Measurements from ENCODE around the gene CDC20. TPM values are rescaled to one million over a fixed set of nuclear protein-coding genes. Genes with fewer than 3 reads are reported as not detected.
"Not testable (repeated sequence)": the region's sequence is repeated elsewhere in the genome, so short reads cannot be mapped to it uniquely, and the experiment has no call there.

Gene CDC20
- total and polyA plus RNA-seq, 2 donors: 14.1 to 68.1 TPM

GRCh38 chr1:43396059-43396458 is 37.3 kb downstream of the CDC20 start:
- H3K4me1 ChIP-seq (ENCODE audit: control insufficient read depth in 2 of 2, insufficient read depth in 2 of 2, low read length in 2 of 2): peaks cover 0 to 2% of the 10 kb centered on the region in 2 donors
- no peak for DNase-seq (ENCODE audit: low read depth in 6 of 9, low spot score in 9 of 9)
- no peaks in the 10 kb centered on the region for H3K9me3 ChIP-seq (ENCODE audit: control insufficient read depth in 2 of 2, insufficient read depth in 1 of 2, low read length in 1 of 2)
- peaks cover 0 to 3% of the 10 kb centered on the region in 2 donors for H3K36me3 ChIP-seq (ENCODE audit: control insufficient read depth in 2 of 2, insufficient read depth in 2 of 2, low read length in 1 of 2)
- no peak overlapping the region for H3K4me3 ChIP-seq (ENCODE audit: low read length in 2 of 2)
- no peak overlapping the region for H3K27ac ChIP-seq (ENCODE audit: low read depth in 1 of 2, low read length in 1 of 2)
- H3K27me3 ChIP-seq (ENCODE audit: control insufficient read depth in 2 of 2, insufficient read depth in 1 of 2, low read length in 1 of 2): no peaks in the 10 kb centered on the region
- 96% methylated on average over 1 of the region's 1 CpG for WGBS

- WGBS: 96% methylated on average over 3 of the region's 3 CpGs
- DNase-seq (ENCODE audit: low read depth in 6 of 9, low spot score in 9 of 9): no peak
- Histone ChIP-seq H3K4me3 (ENCODE audit: low read length in 2 of 2) (no peak overlapping the region), H3K36me3 (ENCODE audit: control insufficient read depth in 2 of 2, insufficient read depth in 2 of 2, low read length in 1 of 2) (peaks cover 3 to 8% of the 10 kb centered on the region in 2 donors), H3K27ac (ENCODE audit: low read depth in 1 of 2, low read length in 1 of 2) (no peak overlapping the region), H3K9me3 (ENCODE audit: control insufficient read depth in 2 of 2, insufficient read depth in 1 of 2, low read length in 1 of 2) (no peaks in the 10 kb centered on the region), H3K4me1 (ENCODE audit: control insufficient read depth in 2 of 2, insufficient read depth in 2 of 2, low read length in 2 of 2) (no peaks in the 10 kb centered on the region), H3K27me3 (ENCODE audit: control insufficient read depth in 2 of 2, insufficient read depth in 1 of 2, low read length in 1 of 2) (no peaks in the 10 kb centered on the region)
Measured at GRCh38 chr1:43398227-43398626, 39.4 kb downstream of the CDC20 start.

GRCh38 chr1:43400441-43400840 is 41.7 kb downstream of the CDC20 start:
- 97% methylated on average over 9 of the region's 9 CpGs for WGBS
- not testable (repeated sequence) for H3K27ac ChIP-seq (ENCODE audit: low read depth in 1 of 2, low read length in 1 of 2); H3K27me3 ChIP-seq (ENCODE audit: control insufficient read depth in 2 of 2, insufficient read depth in 1 of 2, low read length in 1 of 2); H3K4me3 ChIP-seq (ENCODE audit: low read length in 2 of 2); H3K4me1 ChIP-seq (ENCODE audit: control insufficient read depth in 2 of 2, insufficient read depth in 2 of 2, low read length in 2 of 2); DNase-seq (ENCODE audit: low read depth in 6 of 9, low spot score in 9 of 9); H3K9me3 ChIP-seq (ENCODE audit: control insufficient read depth in 2 of 2, insufficient read depth in 1 of 2, low read length in 1 of 2)
- peaks cover 21 to 22% of the 10 kb centered on the region in 2 donors for H3K36me3 ChIP-seq (ENCODE audit: control insufficient read depth in 2 of 2, insufficient read depth in 2 of 2, low read length in 1 of 2)

GRCh38 chr1:43402089-43402865 is 43.5 kb downstream of the CDC20 start:
- Histone ChIP-seq H3K9me3 (ENCODE audit: control insufficient read depth in 2 of 2, insufficient read depth in 1 of 2, low read length in 1 of 2) (no peaks in the 10 kb centered on the region), H3K27me3 (ENCODE audit: control insufficient read depth in 2 of 2, insufficient read depth in 1 of 2, low read length in 1 of 2) (no peaks in the 10 kb centered on the region), H3K36me3 (ENCODE audit: control insufficient read depth in 2 of 2, insufficient read depth in 2 of 2, low read length in 1 of 2) (peaks cover 38% of the 10 kb centered on the region in 2 donors), H3K4me1 (ENCODE audit: control insufficient read depth in 2 of 2, insufficient read depth in 2 of 2, low read length in 2 of 2) (no peaks in the 10 kb centered on the region), H3K4me3 (ENCODE audit: low read length in 2 of 2) (no peak overlapping the region), H3K27ac (ENCODE audit: low read depth in 1 of 2, low read length in 1 of 2) (no peak overlapping the region)
- no peak for DNase-seq (ENCODE audit: low read depth in 6 of 9, low spot score in 9 of 9)
- 91% methylated on average over 6 of the region's 6 CpGs for WGBS

GRCh38 chr1:43404353-43404752 is 45.6 kb downstream of the CDC20 start:
- WGBS: 100% methylated on average over 6 of the region's 6 CpGs

GRCh38 chr1:43405219-43405875 is 46.6 kb downstream of the CDC20 start:
- WGBS: 97% methylated on average over 6 of the region's 6 CpGs

More at GRCh38 chr1:43404353-43404752, 45.6 kb downstream of the CDC20 start:
- Histone ChIP-seq H3K4me1 (ENCODE audit: control insufficient read depth in 2 of 2, insufficient read depth in 2 of 2, low read length in 2 of 2) (no peaks in the 10 kb centered on the region), H3K9me3 (ENCODE audit: control insufficient read depth in 2 of 2, insufficient read depth in 1 of 2, low read length in 1 of 2) (no peaks in the 10 kb centered on the region), H3K36me3 (ENCODE audit: control insufficient read depth in 2 of 2, insufficient read depth in 2 of 2, low read length in 1 of 2) (peaks cover 49 to 53% of the 10 kb centered on the region in 2 donors), H3K27me3 (ENCODE audit: control insufficient read depth in 2 of 2, insufficient read depth in 1 of 2, low read length in 1 of 2) (no peaks in the 10 kb centered on the region), H3K4me3 (ENCODE audit: low read length in 2 of 2) (no peak overlapping the region), H3K27ac (ENCODE audit: low read depth in 1 of 2, low read length in 1 of 2) (no peak overlapping the region)
- DNase-seq (ENCODE audit: low read depth in 6 of 9, low spot score in 9 of 9): no peak

GRCh38 chr1:43405876-43406234 is 47.1 kb downstream of the CDC20 start:
- H3K36me3 ChIP-seq (ENCODE audit: control insufficient read depth in 2 of 2, insufficient read depth in 2 of 2, low read length in 1 of 2): peaks cover 49 to 54% of the 10 kb centered on the region in 2 donors
- no peaks in the 10 kb centered on the region for H3K9me3 ChIP-seq (ENCODE audit: control insufficient read depth in 2 of 2, insufficient read depth in 1 of 2, low read length in 1 of 2)
- H3K27me3 ChIP-seq (ENCODE audit: control insufficient read depth in 2 of 2, insufficient read depth in 1 of 2, low read length in 1 of 2): no peaks in the 10 kb centered on the region
- 98% methylated on average over 2 of the region's 2 CpGs for WGBS
- DNase-seq (ENCODE audit: low read depth in 6 of 9, low spot score in 9 of 9): no peak
- H3K27ac ChIP-seq (ENCODE audit: low read depth in 1 of 2, low read length in 1 of 2): no peak overlapping the region
- H3K4me1 ChIP-seq (ENCODE audit: control insufficient read depth in 2 of 2, insufficient read depth in 2 of 2, low read length in 2 of 2): no peaks in the 10 kb centered on the region
- no peak overlapping the region for H3K4me3 ChIP-seq (ENCODE audit: low read length in 2 of 2)

More at GRCh38 chr1:43405219-43405875, 46.6 kb downstream of the CDC20 start:
- Histone ChIP-seq H3K9me3 (ENCODE audit: control insufficient read depth in 2 of 2, insufficient read depth in 1 of 2, low read length in 1 of 2) (no peaks in the 10 kb centered on the region), H3K27ac (ENCODE audit: low read depth in 1 of 2, low read length in 1 of 2) (no peak overlapping the region), H3K27me3 (ENCODE audit: control insufficient read depth in 2 of 2, insufficient read depth in 1 of 2, low read length in 1 of 2) (no peaks in the 10 kb centered on the region), H3K4me1 (ENCODE audit: control insufficient read depth in 2 of 2, insufficient read depth in 2 of 2, low read length in 2 of 2) (no peaks in the 10 kb centered on the region), H3K36me3 (ENCODE audit: control insufficient read depth in 2 of 2, insufficient read depth in 2 of 2, low read length in 1 of 2) (peaks cover 49 to 54% of the 10 kb centered on the region in 2 donors), H3K4me3 (ENCODE audit: low read length in 2 of 2) (no peak overlapping the region)
- DNase-seq (ENCODE audit: low read depth in 6 of 9, low spot score in 9 of 9): no peak

- peaks cover 27 to 38% of the 10 kb centered on the region in 2 donors for H3K36me3 ChIP-seq (ENCODE audit: control insufficient read depth in 2 of 2, insufficient read depth in 2 of 2, low read length in 1 of 2)
- WGBS: over 99% methylated on average over 3 of the region's 3 CpGs
Measured at GRCh38 chr1:43410571-43410970, 51.8 kb downstream of the CDC20 start.

More at GRCh38 chr1:43410571-43410970, 51.8 kb downstream of the CDC20 start:
- DNase-seq (ENCODE audit: low read depth in 6 of 9, low spot score in 9 of 9): no peak
- Histone ChIP-seq H3K27ac (ENCODE audit: low read depth in 1 of 2, low read length in 1 of 2) (no peak overlapping the region), H3K27me3 (ENCODE audit: control insufficient read depth in 2 of 2, insufficient read depth in 1 of 2, low read length in 1 of 2) (no peaks in the 10 kb centered on the region), H3K4me3 (ENCODE audit: low read length in 2 of 2) (no peak overlapping the region), H3K4me1 (ENCODE audit: control insufficient read depth in 2 of 2, insufficient read depth in 2 of 2, low read length in 2 of 2) (no peaks in the 10 kb centered on the region), H3K9me3 (ENCODE audit: control insufficient read depth in 2 of 2, insufficient read depth in 1 of 2, low read length in 1 of 2) (no peaks in the 10 kb centered on the region)

Measured in thymus (tissue), 11 donors.